Measurements from ENCODE around the gene MAIP1.
A peak's percentile ranks its signal among the peaks of the same experiment; 100 is the strongest.
"Not testable (repeated sequence)": the region's sequence is repeated elsewhere in the genome, so short reads cannot be mapped to it uniquely, and the experiment has no call there.

Gene MAIP1

GRCh38 chr2:199955339-199956061 lies at the start of gene MAIP1, which contains the start of gene TYW5:
Gene MAIP1, plus strand, starts transcription at chr2:199955582. Its CDS starts 217 bp downstream, at chr2:199955799.
Gene TYW5, minus strand, starts transcription at chr2:199955491. Its CDS starts 21 bp downstream, at chr2:199955470.
- peak; percentile 96 for DNase-seq

DNA sequence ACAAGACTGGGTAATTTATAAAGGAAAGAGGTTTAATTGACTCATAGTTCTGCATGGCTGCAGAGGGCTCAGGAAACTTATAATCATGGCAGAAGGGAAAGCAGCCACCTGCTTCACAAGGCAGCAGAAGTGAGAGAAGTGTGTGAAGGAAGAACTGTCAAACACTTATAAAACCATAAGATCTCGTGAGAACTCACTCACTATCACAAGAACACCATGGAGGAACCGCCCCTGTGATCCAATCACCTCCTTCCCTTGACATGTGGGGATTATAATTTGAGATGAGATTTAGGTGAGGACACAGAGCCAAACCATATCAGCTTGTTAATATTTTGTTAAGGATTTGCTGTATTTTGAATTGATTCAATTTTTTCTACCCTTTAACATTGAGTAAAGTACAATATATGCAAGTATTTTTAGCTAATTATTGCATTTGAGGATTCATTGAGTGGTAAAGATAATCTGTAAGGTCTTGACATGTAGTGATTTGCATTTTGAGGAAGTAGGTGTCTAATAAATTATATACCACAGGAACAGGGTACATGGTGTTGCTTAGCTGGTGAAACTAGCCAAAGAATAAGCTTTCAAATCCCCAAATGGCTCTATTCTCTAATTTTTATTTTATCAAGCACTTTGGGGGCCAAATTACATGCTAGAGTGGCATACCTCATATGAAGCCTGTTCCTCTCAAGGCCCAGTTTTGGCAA lies 48.2 kb upstream of the MAIP1 start:
- no peak for DNase-seq

DNA sequence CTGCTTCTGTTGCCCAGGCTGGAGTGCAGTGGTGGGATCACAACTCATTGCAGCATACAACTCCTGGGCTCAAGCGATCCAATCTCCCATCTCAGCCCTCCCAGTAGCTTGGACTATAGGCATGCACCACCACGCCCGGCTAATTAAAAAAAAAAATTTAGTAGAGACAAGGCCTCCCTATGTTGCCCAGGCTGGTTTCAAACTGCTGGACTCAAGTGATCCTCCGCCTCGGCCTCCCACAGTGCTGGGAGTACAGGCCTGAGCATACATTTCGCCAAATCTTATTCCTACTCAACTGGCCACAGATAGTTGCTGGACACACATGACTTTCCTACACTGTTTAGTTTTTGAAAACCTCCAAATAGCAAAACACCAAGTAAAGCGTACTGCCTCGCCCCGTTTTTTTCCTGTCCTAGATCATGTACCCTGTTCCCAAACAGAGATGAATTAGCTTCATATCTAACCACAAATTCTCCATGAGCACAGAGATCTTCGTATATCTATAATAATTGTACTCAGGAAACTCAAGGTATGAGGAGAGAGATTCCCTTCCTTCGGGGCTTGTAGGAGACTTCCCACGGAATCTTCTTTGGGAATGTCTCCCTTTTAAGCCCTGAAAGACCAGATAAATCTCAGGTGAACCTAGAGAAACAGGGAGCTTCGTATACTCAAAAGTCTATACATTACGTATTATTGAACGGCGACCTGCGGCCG lies 44.9 kb upstream of the MAIP1 start:
- no peak for DNase-seq

- DNase-seq: peak; percentile 99
Measured at GRCh38 chr2:199911052-199911876, 44.1 kb upstream of the MAIP1 start, which contains the start of gene C2orf69. Gene C2orf69, plus strand, starts transcription at chr2:199911293. Its CDS starts 146 bp downstream, at chr2:199911439.

DNA sequence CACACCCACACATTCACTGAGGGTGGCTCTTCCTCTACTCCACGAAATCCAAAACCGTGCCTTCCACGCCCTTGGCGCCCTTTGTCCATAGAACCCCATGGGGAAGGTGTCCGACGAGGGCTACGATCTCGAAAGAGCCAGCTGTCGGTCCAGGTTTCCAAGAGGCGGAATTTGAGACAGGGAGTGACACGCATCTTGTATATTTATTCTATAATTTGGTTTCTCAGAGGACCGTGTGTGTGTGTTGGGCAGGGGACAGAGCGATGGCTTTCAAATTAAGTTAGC lies 43.6 kb upstream of the MAIP1 start:
- DNase-seq: no peak

- not testable (repeated sequence) for DNase-seq
Measured at GRCh38 chr2:199912553-199913114, 42.7 kb upstream of the MAIP1 start.

DNA sequence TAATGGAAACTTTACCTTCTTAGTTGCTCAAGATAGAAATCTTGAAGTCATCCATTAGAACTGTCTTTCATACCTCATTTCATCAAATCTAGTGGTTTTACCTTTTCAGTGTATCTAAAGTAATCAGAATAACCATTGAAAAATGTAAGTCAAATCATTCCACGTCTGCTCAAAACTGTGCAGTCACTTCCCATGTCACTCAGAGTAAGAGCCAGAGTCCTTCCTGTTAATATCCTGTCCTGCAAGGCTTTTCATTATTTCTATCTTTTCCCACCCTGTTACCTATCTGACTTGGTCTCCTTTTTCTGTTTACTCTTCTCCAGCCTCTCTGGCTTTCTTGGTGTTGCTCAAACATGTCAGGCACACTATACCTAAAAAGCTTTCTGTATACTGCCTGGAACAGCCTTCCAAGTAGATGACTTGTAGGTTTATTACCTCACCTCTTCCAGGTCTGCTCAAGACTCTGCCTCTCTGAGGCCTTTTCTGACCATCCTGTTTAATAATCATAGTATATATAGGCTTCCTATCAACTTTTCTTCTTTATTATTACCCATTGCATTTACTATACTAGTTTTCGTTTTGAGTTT lies 40.9 kb upstream of the MAIP1 start:
- no peak for DNase-seq

GRCh38 chr2:199916980-199917379 lies 38.4 kb upstream of the MAIP1 start:
- no peak for DNase-seq

- DNase-seq: no peak
Measured at GRCh38 chr2:199922856-199923255, 32.5 kb upstream of the MAIP1 start.

- DNase-seq: no peak
Measured at GRCh38 chr2:199923924-199924323, 31.5 kb upstream of the MAIP1 start.

DNA sequence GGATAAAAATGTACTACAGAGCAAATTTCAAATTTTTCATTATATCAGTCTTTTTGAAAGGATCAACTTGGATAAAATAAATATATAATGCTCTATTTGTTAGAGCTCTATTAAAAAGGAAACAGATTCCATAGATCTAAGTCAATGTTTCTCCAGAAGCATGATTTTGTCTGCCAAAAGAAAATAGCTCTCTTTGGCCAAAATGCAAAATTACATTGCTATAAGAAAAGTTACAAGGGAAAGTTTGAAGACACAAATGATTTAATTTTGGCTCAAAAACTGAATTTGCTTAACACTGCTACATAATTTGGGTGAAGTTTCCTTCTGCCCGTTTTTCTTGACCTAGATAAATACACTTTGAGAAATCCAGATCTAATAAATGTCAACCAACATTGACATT lies 28.6 kb upstream of the MAIP1 start:
- no peak for DNase-seq

DNA sequence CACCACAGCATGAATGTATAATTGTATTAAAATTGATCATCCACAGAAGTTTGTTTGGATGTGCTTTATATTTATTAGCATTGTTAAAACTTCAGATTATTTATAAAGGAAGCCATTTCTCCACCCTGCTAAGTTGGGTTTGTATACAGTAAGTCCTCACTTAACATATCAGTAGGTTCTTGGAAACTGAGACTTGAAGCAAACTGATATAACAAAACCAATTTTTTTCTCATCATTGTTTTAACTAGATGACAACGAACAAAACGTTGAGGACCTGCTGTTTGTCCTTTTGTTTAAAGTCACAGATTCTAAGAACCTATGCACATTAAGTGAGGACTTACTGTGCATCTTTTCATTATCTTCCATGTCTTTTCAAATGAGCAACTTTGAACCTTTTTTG lies 27.2 kb upstream of the MAIP1 start:
- DNase-seq: no peak

DNA sequence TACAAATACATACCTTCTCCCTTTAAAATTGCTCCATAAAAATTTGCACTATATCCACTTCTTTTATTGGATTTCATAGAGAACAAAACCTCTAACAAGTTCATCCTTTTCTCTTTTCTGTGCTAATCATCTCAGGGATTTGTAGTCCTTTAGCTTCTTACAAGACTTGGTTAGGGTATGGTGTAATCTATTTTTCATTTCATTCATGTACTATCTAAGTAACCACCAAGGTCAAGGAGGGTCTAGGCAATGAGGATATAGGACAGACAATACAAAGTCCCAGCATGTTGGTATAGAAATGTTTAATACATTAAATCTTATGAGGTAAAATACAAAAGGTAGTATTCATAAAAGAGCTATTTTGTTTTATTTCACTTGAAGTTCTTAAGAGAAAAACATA lies 26.8 kb upstream of the MAIP1 start:
- no peak for DNase-seq

GRCh38 chr2:199929262-199929661 lies 26.1 kb upstream of the MAIP1 start:
- DNase-seq: no peak

GRCh38 chr2:199932312-199932855 lies 23.0 kb upstream of the MAIP1 start:
- DNase-seq: no peak

GRCh38 chr2:199933466-199933865 lies 21.9 kb upstream of the MAIP1 start:
- no peak for DNase-seq

DNA sequence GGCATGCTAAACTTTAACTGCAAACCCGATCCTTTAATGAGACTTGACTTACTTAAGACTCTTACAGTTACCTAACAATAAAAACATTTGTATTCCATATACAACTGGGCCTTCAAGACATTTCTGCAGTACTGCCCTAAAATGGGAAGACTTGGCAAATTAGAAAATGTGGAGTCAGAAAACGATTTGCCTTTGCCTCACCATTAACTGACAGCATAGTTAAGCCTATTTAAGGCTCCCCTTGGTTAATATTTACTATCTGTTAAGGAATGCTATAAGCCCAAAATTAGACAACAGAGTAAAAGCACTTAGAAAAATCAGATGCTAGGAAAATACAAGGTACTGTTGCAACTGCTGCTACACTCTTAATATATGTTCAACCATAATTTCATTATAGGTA lies 18.8 kb upstream of the MAIP1 start:
- no peak for DNase-seq

DNA sequence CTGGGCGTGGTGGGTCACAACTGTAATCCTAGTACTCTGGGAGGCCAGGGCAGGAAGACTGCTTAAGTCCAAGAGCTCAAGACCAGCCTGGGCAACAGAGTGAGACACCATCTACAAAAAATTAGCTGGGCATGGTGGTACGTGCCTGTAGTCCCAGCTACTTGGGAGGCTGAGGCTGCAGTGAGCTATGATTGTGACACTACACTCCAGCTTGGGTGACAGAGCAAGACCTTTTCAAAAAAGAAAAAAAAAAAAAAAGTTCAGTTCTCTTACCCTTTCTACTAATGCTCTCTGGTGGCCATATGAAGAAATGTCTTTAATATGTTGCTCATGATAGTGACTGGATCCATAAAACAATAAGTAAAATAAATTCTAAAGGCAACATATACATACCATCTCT lies 15.0 kb upstream of the MAIP1 start:
- peak; percentile 78 for DNase-seq

DNA sequence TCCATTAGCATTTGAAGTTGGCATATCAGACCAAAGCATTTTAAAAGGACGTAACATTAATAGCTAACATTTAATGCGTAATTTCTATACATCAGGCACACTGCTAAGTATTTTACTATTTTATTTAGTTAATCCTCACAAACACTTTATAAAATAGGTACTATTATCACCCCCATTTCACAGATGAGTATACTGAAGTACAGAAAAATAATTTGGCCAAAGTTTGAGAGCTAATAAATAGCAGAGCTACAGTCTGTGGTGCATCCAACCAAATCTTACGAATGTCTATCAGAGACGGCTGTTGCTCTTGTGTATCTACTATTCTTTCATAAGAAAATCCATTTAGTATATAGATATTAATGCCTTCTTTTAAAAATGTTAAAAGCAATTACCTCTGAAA lies 12.0 kb upstream of the MAIP1 start:
- DNase-seq: no peak

GRCh38 chr2:199946196-199946595 lies 9.2 kb upstream of the MAIP1 start:
- DNase-seq: no peak

DNA sequence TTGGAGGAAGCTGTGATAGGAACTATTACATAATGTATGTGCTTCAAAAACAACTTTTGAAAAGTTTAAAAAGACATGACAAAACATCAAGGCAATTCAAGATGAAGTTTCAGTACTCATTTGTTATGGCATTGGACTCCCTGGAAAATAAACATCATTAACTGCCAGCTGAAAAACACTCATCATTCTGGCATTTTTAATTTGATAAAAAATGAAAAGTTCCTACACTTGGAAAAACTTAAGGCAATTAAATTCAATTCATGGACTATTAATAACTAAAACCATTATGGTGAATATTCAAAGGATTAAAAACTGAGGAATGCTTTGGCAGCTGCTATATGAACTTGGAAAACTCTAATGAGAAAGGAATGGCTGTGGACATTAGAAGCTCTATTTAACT lies 8.5 kb upstream of the MAIP1 start:
- no peak for DNase-seq

DNA sequence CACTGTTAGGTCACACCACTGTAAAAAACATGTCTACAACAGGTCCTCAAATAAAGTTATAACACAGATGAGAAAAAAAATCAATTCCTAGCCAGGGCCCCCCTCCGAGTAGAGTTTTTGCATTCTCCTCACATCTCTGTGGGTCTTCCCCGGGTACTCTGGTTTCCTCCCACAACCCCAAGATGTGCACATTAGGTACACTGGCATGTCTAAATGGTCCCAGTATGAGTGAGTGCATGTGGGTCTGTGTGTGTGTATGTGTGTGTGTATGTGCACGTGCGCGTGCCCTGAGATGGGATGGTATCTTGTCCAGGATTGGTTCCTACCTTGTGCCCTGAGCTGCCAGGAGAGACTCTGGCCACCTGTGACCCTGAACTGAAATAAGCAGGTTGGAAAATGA lies 5.0 kb upstream of the MAIP1 start:
- no peak for DNase-seq

Data from NCI-H2171 treated with DMSO at 0.1 percent for 48 hours (cell line).